ENCODE data around the gene CBX6. TPM values are rescaled to one million over a fixed set of nuclear protein-coding genes. Genes with fewer than 3 reads are reported as not detected.
"Not testable (repeated sequence)": the region's sequence is repeated elsewhere in the genome, so short reads cannot be mapped to it uniquely, and the experiment has no call there.

CBX6 gene
- total RNA-seq, 1 experiment from 2014 or later = 140 TPM

DNA sequence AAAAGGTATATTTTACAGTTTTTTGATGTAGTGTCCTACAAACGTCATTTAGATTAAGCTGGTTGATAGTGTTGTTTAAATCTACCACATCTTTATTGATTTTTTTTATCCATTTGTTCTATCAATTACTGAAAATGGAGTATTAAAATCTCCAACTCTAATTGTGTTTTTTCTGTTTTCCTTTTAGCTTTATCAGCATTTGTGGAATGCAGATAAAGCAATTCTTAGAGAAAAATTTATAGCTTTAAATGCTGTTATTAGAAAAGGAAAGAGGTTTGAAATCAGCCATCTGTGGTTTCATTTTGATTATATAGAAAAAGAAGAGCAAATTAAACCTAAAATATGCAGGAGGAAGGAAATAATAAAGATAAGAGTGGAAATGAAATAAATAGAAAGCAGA is 39.4 kb upstream of the CBX6 start:
- Mint-ChIP-seq H3K9me3 (ENCODE audit: low read depth, unreplicated experiment) (no peaks in the 10 kb centered on the region), H3K36me3 (ENCODE audit: insufficient read depth, unreplicated experiment) (no peaks in the 10 kb centered on the region), H3K27me3 (ENCODE audit: unreplicated experiment) (peaks cover 34% of the 10 kb centered on the region), H3K4me3 (ENCODE audit: low read depth, unreplicated experiment) (no peak overlapping the region), H3K27ac (ENCODE audit: unreplicated experiment) (no peak overlapping the region), H3K4me1 (ENCODE audit: low read depth, unreplicated experiment) (no peaks in the 10 kb centered on the region)
- TF ChIP-seq, protein P1, sequence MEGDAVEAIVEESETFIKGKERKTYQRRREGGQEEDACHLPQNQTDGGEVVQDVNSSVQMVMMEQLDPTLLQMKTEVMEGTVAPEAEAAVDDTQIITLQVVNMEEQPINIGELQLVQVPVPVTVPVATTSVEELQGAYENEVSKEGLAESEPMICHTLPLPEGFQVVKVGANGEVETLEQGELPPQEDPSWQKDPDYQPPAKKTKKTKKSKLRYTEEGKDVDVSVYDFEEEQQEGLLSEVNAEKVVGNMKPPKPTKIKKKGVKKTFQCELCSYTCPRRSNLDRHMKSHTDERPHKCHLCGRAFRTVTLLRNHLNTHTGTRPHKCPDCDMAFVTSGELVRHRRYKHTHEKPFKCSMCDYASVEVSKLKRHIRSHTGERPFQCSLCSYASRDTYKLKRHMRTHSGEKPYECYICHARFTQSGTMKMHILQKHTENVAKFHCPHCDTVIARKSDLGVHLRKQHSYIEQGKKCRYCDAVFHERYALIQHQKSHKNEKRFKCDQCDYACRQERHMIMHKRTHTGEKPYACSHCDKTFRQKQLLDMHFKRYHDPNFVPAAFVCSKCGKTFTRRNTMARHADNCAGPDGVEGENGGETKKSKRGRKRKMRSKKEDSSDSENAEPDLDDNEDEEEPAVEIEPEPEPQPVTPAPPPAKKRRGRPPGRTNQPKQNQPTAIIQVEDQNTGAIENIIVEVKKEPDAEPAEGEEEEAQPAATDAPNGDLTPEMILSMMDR (IDR thresholded peaks at IDR 0.05; ENCODE audit: unreplicated experiment) = no peak
- CTCF ChIA-PET = no interaction called here
- intact Hi-C loops (cut with micrococcal nuclease; ENCODE audit: unreplicated experiment) = no loop called here
- no TSS peak for BruUV-seq (replicated peaks)
- DNase-seq = no peak

DNA sequence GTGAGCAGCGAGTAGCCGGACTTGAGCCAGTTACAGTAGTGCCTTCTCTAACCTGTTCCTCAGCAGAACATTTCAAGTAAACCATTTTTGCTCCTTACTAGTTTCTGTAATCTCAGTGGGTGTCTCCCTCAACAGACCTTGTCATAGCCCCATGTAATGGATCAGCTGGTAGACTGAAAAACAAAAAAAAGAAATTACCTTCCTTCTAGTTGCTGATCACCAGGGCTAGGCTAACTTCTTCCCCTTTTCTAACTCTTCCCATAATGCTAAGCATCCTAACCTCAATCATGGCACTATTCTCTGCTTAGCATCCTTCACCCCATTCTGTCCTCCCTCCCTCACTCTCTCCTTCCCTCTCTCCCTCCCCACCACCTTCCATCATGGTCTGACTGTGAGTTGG is 35.8 kb upstream of the CBX6 start:
- Mint-ChIP-seq H3K4me3 (ENCODE audit: low read depth, unreplicated experiment) (no peak overlapping the region), H3K4me1 (ENCODE audit: low read depth, unreplicated experiment) (no peaks in the 10 kb centered on the region), H3K36me3 (ENCODE audit: insufficient read depth, unreplicated experiment) (no peaks in the 10 kb centered on the region), H3K27ac (ENCODE audit: unreplicated experiment) (no peak overlapping the region), H3K27me3 (ENCODE audit: unreplicated experiment) (peaks cover 34% of the 10 kb centered on the region), H3K9me3 (ENCODE audit: low read depth, unreplicated experiment) (no peaks in the 10 kb centered on the region)
- intact Hi-C loops (cut with micrococcal nuclease; ENCODE audit: unreplicated experiment) = no loop called here
- TF ChIP-seq, protein P1 (IDR thresholded peaks at IDR 0.05; ENCODE audit: unreplicated experiment) = no peak
- BruUV-seq (replicated peaks) = no TSS peak
- DNase-seq = no peak
- CTCF ChIA-PET = no interaction called here

DNA sequence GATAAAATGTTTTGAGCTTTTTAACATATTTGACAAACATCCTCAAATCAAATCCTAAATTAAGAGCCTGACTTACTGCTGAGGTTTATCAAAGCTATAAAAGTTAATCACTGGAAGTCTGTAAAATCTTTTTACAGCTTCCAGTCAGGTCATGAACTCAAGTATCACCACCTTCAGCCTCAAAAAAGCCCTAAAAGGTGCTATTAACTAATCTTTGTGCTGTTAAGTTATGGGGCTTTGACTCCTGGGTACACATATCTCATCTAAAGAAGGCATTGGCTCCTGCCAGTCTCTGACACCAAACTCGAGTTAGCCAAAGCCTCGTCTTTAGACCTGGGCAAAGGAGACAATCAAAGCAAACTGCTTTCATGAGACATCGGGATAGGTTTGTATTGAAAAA is 34.0 kb upstream of the CBX6 start:
- intact Hi-C loops (cut with micrococcal nuclease; ENCODE audit: unreplicated experiment) = no loop called here
- DNase-seq = no peak
- CTCF ChIA-PET = no interaction called here
- no TSS peak for BruUV-seq (replicated peaks)
- Mint-ChIP-seq H3K4me3 (ENCODE audit: low read depth, unreplicated experiment) (no peak overlapping the region), H3K27me3 (ENCODE audit: unreplicated experiment) (peaks cover 33% of the 10 kb centered on the region), H3K36me3 (ENCODE audit: insufficient read depth, unreplicated experiment) (no peaks in the 10 kb centered on the region), H3K27ac (ENCODE audit: unreplicated experiment) (no peak overlapping the region), H3K4me1 (ENCODE audit: low read depth, unreplicated experiment) (no peaks in the 10 kb centered on the region), H3K9me3 (ENCODE audit: low read depth, unreplicated experiment) (no peaks in the 10 kb centered on the region)
- TF ChIP-seq, protein P1 (IDR thresholded peaks at IDR 0.05; ENCODE audit: unreplicated experiment) = no peak

DNA sequence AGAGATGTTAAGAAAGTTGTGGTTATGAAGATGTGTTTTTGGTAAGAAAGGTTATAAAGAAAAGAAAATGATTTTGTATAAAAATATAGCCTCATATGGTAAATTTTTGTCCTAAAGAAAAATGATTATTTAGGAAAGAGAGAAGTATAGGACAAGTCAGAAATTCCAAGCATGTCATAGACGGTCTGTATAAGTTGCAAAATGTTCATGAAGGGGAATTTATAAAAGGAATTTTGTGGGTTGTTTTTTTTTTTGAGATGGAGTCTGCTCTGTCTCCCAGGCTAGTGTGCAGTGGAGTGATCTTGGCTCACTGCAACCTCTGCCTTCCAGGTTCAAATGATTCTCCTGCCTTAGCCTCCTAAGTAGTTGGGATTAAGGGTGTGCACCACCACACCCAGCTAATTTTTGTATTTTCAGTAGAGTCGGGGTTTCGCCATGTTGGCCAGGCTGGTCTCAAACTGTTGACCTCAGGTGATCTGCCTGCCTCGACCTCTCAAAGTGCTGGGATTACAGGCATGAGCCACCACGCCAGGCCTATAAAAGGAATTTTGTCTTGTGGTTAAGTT is 32.1 kb upstream of the CBX6 start:
- H3K36me3 Mint-ChIP-seq (ENCODE audit: insufficient read depth, unreplicated experiment); H3K4me1 Mint-ChIP-seq (ENCODE audit: low read depth, unreplicated experiment); intact Hi-C loops (cut with micrococcal nuclease; ENCODE audit: unreplicated experiment); H3K27ac Mint-ChIP-seq (ENCODE audit: unreplicated experiment); H3K4me3 Mint-ChIP-seq (ENCODE audit: low read depth, unreplicated experiment); H3K9me3 Mint-ChIP-seq (ENCODE audit: low read depth, unreplicated experiment); CTCF ChIA-PET; BruUV-seq (replicated peaks); DNase-seq: not testable (repeated sequence)
- peaks cover 19% of the 10 kb centered on the region for H3K27me3 Mint-ChIP-seq (ENCODE audit: unreplicated experiment)

DNA sequence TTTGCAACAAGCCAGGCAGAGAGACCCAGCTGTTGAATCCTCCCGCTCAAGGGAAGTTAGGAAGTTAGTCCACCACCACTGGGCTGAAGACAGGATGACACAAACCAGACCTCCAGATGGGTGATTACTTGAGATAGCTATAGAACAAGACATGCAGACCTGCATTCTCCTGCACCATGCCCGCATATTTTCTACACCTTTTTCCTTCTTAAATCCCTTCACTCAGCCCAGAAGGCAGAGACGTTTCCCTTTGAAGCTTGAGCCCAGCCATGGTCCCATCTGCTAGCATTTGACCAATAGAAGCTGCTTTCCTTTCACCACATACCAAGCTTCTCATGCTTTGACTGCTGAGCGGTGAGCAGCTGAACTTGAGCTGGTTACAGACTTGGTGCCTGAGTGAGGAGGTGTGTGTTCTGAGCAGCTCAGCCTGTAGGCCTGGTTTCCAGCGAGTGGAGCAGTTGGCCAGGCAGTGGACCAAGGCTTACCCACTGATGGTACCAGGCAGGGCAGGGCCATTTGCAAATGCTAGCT is 29.2 kb upstream of the CBX6 start:
- CTCF ChIA-PET = no interaction called here
- Mint-ChIP-seq H3K9me3 (ENCODE audit: low read depth, unreplicated experiment) (no peaks in the 10 kb centered on the region), H3K4me3 (ENCODE audit: low read depth, unreplicated experiment) (no peak overlapping the region), H3K27ac (ENCODE audit: unreplicated experiment) (no peak overlapping the region), H3K27me3 (ENCODE audit: unreplicated experiment) (no peaks in the 10 kb centered on the region), H3K36me3 (ENCODE audit: insufficient read depth, unreplicated experiment) (no peaks in the 10 kb centered on the region), H3K4me1 (ENCODE audit: low read depth, unreplicated experiment) (no peaks in the 10 kb centered on the region)
- TF ChIP-seq, protein P1 (IDR thresholded peaks at IDR 0.05; ENCODE audit: unreplicated experiment) = no peak
- intact Hi-C loops (cut with micrococcal nuclease; ENCODE audit: unreplicated experiment) = no loop called here
- BruUV-seq (replicated peaks) = no TSS peak
- no peak for DNase-seq
